Chondrocyte (in vitro differentiated cells): Measurements from ENCODE around the gene MAPK11. TPM values are rescaled to one million over a fixed set of nuclear protein-coding genes. Genes with fewer than 3 reads are reported as not detected.

Experiments used
- DNase-seq: peaks from one replicate; pipeline ENCODE4 v3.0.0; 2021; ENCODE audit warnings: mixed read lengths, low spot score
- H3K27ac Mint-ChIP-seq: one replicate; pipeline ENCODE4 v1.8.0; 2021; ENCODE audit warnings: mild to moderate bottlenecking, moderate library complexity, mixed read lengths; ENCODE audit not compliant: unreplicated experiment
- H3K27me3 Mint-ChIP-seq: 2 replicates; pipeline ENCODE4 v1.8.0; 2021; ENCODE audit warnings: low read depth, mixed read lengths
- H3K36me3 Mint-ChIP-seq: 2 replicates; pipeline ENCODE4 v1.8.0; 2021; ENCODE audit warnings: low read depth, mixed read lengths
- H3K4me1 Mint-ChIP-seq: 2 replicates; pipeline ENCODE4 v1.8.0; 2021; ENCODE audit warnings: low read depth, mild to moderate bottlenecking, mixed read lengths
- H3K4me3 Mint-ChIP-seq: one replicate; pipeline ENCODE4 v1.8.0; 2021; ENCODE audit warnings: mild to moderate bottlenecking, moderate library complexity, mixed read lengths; ENCODE audit not compliant: unreplicated experiment
- H3K9me3 Mint-ChIP-seq: 2 replicates; pipeline ENCODE4 v1.8.0; 2021; ENCODE audit warnings: low read depth, mixed read lengths
- total RNA-seq: library from RNA; stranded (reverse); gene quantifications from 3 replicates; pipeline ENCODE4 v1.2.1, GENCODE V29; 2021
- TF ChIP-seq, protein P1 (sequence below): fragments of 200-600 bp; sonication (generic); IDR thresholded peaks from 2 replicates; pipeline ENCODE4 v1.5.0; 2021; ENCODE audit warnings: antibody characterized with exemption, mild to moderate bottlenecking, moderate library complexity

The MAPK11 gene
- total RNA-seq, 1 donor from 2014 or later: 19.9 TPM

DNA sequence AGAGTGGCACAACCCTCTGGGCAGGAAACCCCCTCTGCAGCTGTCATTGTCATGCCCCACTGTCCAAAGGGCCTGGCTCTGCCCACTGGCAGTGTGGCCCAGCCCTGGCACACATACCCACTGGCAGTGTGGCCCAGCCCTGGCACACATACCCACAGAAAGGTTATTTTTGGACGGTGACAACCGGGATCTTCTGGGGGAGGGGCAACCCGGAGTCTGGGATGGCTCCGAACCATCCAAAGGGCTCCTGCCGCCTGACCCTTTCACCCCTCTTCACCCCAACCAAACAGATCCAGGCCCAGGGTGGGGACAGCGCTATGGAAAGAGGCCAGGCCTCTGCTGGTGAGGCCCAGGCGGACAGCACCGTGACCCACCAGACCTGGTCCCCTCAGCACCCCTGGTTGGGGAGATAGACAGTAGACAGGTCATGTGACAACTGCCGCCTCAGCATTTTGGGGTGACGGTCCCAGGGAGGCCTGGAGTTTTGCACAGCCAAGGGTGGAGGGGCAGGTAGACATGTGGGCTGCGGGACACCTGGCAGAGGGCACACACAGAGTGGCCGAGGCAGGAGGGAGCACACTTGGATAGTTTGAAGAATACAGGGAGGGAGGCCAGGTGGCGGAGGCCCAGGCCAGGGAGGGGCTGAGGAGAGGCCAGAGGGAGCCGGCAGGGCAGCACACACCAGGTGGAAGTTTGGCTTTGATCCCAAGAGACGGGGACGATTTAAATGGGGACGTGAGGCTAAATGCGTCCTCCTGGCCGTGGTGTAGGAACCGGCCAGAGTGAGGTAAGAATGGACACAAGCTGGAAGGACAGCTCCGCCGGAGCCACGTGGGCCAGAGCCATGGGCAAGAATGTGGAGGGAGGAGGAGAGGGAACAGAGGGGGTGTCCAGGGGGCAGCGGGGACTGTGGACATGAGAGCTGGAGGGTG lies 11.6 kb downstream of the MAPK11 start:
- peak overlapping the region; percentile 49 for H3K4me3 Mint-ChIP-seq
- no peaks in the 10 kb centered on the region for H3K27me3 Mint-ChIP-seq
- H3K36me3 Mint-ChIP-seq: peaks cover 2% of the 10 kb centered on the region
- H3K4me1 Mint-ChIP-seq: peaks cover 14% of the 10 kb centered on the region
- DNase-seq: no peak
- TF ChIP-seq, protein P1, sequence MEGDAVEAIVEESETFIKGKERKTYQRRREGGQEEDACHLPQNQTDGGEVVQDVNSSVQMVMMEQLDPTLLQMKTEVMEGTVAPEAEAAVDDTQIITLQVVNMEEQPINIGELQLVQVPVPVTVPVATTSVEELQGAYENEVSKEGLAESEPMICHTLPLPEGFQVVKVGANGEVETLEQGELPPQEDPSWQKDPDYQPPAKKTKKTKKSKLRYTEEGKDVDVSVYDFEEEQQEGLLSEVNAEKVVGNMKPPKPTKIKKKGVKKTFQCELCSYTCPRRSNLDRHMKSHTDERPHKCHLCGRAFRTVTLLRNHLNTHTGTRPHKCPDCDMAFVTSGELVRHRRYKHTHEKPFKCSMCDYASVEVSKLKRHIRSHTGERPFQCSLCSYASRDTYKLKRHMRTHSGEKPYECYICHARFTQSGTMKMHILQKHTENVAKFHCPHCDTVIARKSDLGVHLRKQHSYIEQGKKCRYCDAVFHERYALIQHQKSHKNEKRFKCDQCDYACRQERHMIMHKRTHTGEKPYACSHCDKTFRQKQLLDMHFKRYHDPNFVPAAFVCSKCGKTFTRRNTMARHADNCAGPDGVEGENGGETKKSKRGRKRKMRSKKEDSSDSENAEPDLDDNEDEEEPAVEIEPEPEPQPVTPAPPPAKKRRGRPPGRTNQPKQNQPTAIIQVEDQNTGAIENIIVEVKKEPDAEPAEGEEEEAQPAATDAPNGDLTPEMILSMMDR: no peak
- no peaks in the 10 kb centered on the region for H3K9me3 Mint-ChIP-seq
- H3K27ac Mint-ChIP-seq: no peak overlapping the region

DNA sequence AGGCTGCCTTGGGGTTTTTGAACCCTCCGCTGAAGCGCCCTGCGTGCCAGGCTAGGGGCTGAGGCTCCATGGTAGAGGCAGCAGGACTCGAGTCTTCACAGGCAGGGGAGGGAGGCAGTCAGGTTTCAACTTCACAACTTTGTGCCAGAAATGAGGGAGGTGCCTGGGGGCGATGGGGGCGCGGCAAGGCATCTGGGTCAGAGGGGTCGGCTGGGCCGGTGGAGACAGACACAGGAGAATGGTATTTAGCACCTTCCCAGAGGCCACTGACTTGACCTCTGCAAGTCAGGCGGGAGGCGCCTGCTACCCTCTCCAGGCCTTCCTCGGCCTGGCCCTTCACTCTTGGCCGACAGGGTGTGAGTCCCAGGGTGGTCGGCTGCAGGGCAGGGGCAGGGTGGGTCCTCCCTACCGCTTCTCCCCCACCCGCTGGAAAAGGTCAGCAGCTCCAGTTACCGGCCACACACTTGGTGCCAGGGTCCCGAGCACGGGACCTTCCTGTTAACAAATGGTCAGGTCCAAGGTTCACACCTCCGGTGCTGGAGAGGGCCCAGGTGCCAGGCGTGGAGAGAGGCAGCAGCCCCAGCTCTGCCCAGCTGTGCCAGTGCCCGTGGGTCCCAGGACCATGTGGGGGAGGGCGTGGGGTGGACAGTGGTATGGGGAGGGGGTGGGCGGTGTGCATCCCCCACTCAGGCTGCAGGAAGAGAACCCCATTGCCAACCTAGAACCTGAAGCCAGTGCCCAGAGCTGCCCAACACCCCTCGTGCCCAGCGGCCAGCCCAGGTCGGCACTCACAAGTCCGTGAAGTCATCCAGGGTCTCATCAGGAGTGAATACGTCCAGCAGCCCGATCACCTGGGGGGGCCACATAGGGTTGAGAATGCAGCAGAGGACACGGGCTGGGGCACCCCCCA lies 12.5 kb downstream of the MAPK11 start:
- no peak for DNase-seq
- Mint-ChIP-seq H3K36me3 (peaks cover 2% of the 10 kb centered on the region), H3K4me3 (no peak overlapping the region), H3K9me3 (no peaks in the 10 kb centered on the region), H3K4me1 (peaks cover 14% of the 10 kb centered on the region), H3K27me3 (no peaks in the 10 kb centered on the region), H3K27ac (no peak overlapping the region)
- TF ChIP-seq, protein P1: no peak

DNA sequence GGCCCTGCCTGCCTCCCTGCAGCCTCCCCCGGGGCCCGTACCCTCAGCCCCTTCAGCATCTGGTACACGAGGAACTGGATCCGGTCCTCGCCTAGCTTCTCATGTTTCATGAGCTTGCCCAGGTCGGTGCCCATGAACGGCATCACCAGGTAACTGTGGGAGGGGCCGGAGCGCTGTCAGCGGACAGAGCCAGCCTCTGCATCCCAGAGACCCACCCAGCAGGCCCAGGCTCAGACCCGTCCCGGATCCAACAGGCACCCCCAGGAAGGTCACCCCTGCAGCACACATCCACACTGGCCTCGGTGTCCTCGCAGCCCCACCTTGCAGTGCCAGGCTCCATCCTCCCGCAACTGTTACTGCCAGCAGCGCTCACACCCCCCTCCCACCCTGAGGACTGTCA lies 13.1 kb downstream of the MAPK11 start:
- TF ChIP-seq, protein P1: no peak
- Mint-ChIP-seq H3K9me3 (no peaks in the 10 kb centered on the region), H3K4me1 (peaks cover 10% of the 10 kb centered on the region), H3K4me3 (no peak overlapping the region), H3K27me3 (no peaks in the 10 kb centered on the region), H3K36me3 (peaks cover 2% of the 10 kb centered on the region), H3K27ac (no peak overlapping the region)
- DNase-seq: no peak

DNA sequence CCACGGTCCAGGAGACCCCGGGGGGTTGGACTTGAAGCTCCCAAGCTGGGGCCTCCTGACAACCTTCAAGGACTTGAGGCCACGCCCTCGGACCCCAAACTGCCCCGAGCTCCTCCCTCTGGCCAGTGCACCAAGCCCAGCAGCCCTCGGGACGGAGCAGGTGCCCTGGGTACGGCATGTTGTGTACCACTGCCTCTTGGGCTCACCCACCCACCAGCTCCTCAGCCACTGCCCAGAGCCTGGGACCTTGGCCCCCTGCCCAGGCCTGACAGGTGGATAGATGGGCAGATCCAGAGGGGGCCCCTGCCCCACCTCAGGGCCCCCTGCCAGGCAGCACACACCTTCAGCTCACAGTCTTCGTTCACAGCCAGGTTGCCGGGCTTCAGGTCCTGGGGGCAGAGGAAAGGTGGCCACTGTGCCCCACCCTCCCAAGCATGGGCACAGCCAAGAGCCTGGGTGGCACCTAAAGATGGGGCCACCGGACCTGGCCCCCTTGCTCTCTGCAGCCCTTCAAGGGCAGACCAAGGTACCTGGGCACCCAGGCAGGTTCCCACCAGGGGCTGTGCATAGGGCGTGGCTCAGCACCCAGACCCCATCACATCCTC lies 13.8 kb downstream of the MAPK11 start:
- Mint-ChIP-seq H3K9me3 (no peaks in the 10 kb centered on the region), H3K27ac (no peak overlapping the region), H3K4me3 (no peak overlapping the region), H3K27me3 (no peaks in the 10 kb centered on the region), H3K4me1 (peaks cover 7% of the 10 kb centered on the region), H3K36me3 (peaks cover 2% of the 10 kb centered on the region)
- no peak for DNase-seq
- TF ChIP-seq, protein P1: no peak

DNA sequence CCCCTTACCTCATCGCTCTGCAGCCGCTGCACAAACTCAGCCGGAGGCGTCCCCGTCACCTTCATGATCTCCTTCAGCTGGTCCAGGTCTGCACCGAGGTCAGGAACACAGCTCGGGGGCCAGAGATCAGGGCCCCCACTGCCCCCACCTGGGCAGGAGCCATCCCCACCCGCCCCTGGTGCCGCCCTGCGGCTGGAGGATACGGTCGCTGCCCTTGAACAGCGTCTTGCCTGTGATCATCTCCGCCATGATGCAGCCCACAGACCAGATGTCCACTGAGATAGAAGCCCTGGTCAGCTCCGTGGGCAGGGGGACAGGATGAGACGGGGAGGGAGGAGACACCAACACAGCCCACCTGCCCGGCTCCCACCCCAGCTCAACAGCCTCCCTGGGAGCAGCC lies 14.6 kb downstream of the MAPK11 start:
- Mint-ChIP-seq H3K36me3 (peaks cover 2% of the 10 kb centered on the region), H3K27ac (no peak overlapping the region), H3K9me3 (no peaks in the 10 kb centered on the region), H3K27me3 (no peaks in the 10 kb centered on the region), H3K4me1 (peaks cover 10% of the 10 kb centered on the region), H3K4me3 (no peak overlapping the region)
- TF ChIP-seq, protein P1: no peak
- DNase-seq: no peak
